Measurements from ENCODE around the gene EPAS1.

- TF ChIP-seq CTCF (IDR thresholded peaks at IDR 0.05): no peak
- TF ChIP-seq POLR2A (IDR thresholded peaks at IDR 0.05): no peak
Observed at GRCh38 chr2:46329803-46330775, 32.9 kb downstream of the EPAS1 start.

All from uterus (tissue), 2 donors.